PC-3 (cell line): ENCODE data around the gene PDE2A. TPM values are rescaled to one million over a fixed set of nuclear protein-coding genes. Genes with fewer than 3 reads are reported as not detected.

Experiments used
- ATAC-seq: fragments of 200-7000 bp; cut with Tn5 transposase; 2 replicates; pipeline ENCODE4 v1.9.1; 2020; ENCODE audit warnings: mild to moderate bottlenecking, moderate library complexity
- BruUV-seq: library from RNA; stranded (reverse); fragments of 400-500 nt; replicated peaks from 2 replicates; lab custom pipeline; 2021; lab: Mats Ljungman, UMichigan
- CTCF ChIA-PET: fragments of 300-600 bp; sonication (Branson Sonifier 250); formaldehyde crosslinking; loops from one replicate; lab custom pipeline; 2022; ENCODE audit warnings: antibody characterized with exemption; lab: Charles Lee
- POLR2A ChIA-PET: fragments of 300-600 bp; sonication (Branson Sonifier 250); formaldehyde crosslinking; loops from one replicate; lab custom pipeline; 2022; ENCODE audit warnings: antibody characterized with exemption; ENCODE audit not compliant: unreplicated experiment; lab: Charles Lee
- DNase-seq: peaks from one replicate; pipeline ENCODE4 v3.0.0-alpha.2; 2015
- H2AFZ ChIP-seq: fragments of 300-600 bp; sonication (generic); 2 replicates; pipeline ENCODE4 v1.6.0; 2016; ENCODE audit warnings: antibody characterized with exemption, low read length
- H3F3A ChIP-seq: fragments of 300-600 bp; sonication (generic); one replicate; pipeline ENCODE4 v1.6.0; 2017; ENCODE audit warnings: antibody characterized with exemption, low read length, control low read depth, mild to moderate bottlenecking; ENCODE audit not compliant: unreplicated experiment
- H3K27ac ChIP-seq: fragments of 300-600 bp; sonication (generic); 2 replicates; pipeline ENCODE4 v1.5.1; 2016; ENCODE audit warnings: mild to moderate bottlenecking, low read length
- H3K27me3 ChIP-seq: fragments of 300-600 bp; sonication (generic); 2 replicates; pipeline ENCODE4 v1.6.1; 2016; ENCODE audit warnings: low read length, mixed read lengths
- H3K36me3 ChIP-seq: fragments of 300-600 bp; sonication (generic); 2 replicates; pipeline ENCODE4 v1.6.1; 2016; ENCODE audit warnings: low read depth, mixed run types, low read length, mixed read lengths
- H3K4me1 ChIP-seq: fragments of 300-600 bp; sonication (generic); 2 replicates; pipeline ENCODE4 v1.5.1; 2016; ENCODE audit warnings: low read length; ENCODE audit not compliant: insufficient read depth
- H3K4me2 ChIP-seq: fragments of 300-600 bp; sonication (generic); 2 replicates; pipeline ENCODE4 v1.6.0; 2016; ENCODE audit warnings: low read length
- H3K4me3 ChIP-seq: fragments of 300-600 bp; sonication (generic); 2 replicates; pipeline ENCODE4 v1.5.1; 2016; ENCODE audit warnings: mild to moderate bottlenecking, low read length, mixed read lengths
- H3K79me2 ChIP-seq: fragments of 300-600 bp; sonication (generic); 2 replicates; pipeline ENCODE4 v1.6.1; 2017; ENCODE audit warnings: low read length, mixed read lengths
- H3K9ac ChIP-seq: fragments of 300-600 bp; sonication (generic); 2 replicates; pipeline ENCODE4 v1.6.0; 2016; ENCODE audit warnings: mild to moderate bottlenecking, low read length
- H3K9me2 ChIP-seq: fragments of 300-600 bp; sonication (generic); replicated peaks from 2 replicates; pipeline ENCODE4 v1.6.1; 2016; ENCODE audit warnings: mixed run types, low read length, mixed read lengths
- H3K9me3 ChIP-seq: fragments of 300-600 bp; sonication (generic); 2 replicates; pipeline ENCODE4 v1.6.1; 2016; ENCODE audit warnings: low read length, mixed read lengths
- H4K20me1 ChIP-seq: fragments of 300-600 bp; sonication (generic); 2 replicates; pipeline ENCODE4 v1.6.1; 2016; ENCODE audit warnings: low read length, mixed read lengths
- EZH2 ChIP-seq: fragments of 300-600 bp; sonication (generic); IDR thresholded peaks from one replicate; pipeline ENCODE4 v1.6.1; 2017; ENCODE audit warnings: antibody characterized with exemption, mild to moderate bottlenecking, low read length; ENCODE audit not compliant: unreplicated experiment
- EZH2phosphoT487 ChIP-seq: fragments of 300-600 bp; sonication (generic); IDR thresholded peaks from 2 replicates; pipeline ENCODE4 v1.6.1; 2018; ENCODE audit warnings: mild to moderate bottlenecking, antibody characterized with exemption, low read length, borderline replicate concordance
- intact Hi-C: fragments of 100-400 bp; cut with micrococcal nuclease; formaldehyde crosslinking; loops from 2 replicates; pipeline ENCODE4 v1.9.0; 2023
- total RNA-seq: library from RNA; depleted of rRNA; stranded (reverse); fragments of >200 nt; gene quantifications from 2 replicates; pipeline ENCODE4 v1.2.3, GENCODE V29; 2014
- TF ChIP-seq, protein P1 (sequence below): fragments of 300-600 bp; sonication (generic); conservative IDR thresholded peaks from 2 replicates; pipeline ENCODE4 v1.5.1; 2017; ENCODE audit warnings: antibody characterized with exemption, low read depth, mild to moderate bottlenecking, low read length

The PDE2A gene
- total RNA-seq, 1 experiment from 2014 or later = 2.6 TPM

GRCh38 chr11:72701466-72701865 is 27.2 kb upstream of the PDE2A start:
- POLR2A ChIA-PET = no interaction called here
- no TSS peak for BruUV-seq
- Histone ChIP-seq H3K36me3 (peaks cover 28% of the 10 kb centered on the region), H2AFZ (no peak overlapping the region), H4K20me1 (no peaks in the 10 kb centered on the region), H3K4me3 (no peak overlapping the region), H3K27ac (no peak overlapping the region), H3K9me3 (no peaks in the 10 kb centered on the region), H3F3A (no peaks in the 10 kb centered on the region), H3K27me3 (no peaks in the 10 kb centered on the region), H3K79me2 (no peaks in the 10 kb centered on the region), H3K9me2 (no peaks in the 10 kb centered on the region), H3K4me2 (no peak overlapping the region), H3K4me1 (no peaks in the 10 kb centered on the region; the same call in 1 of the 2 replicates), H3K9ac (no peak overlapping the region)
- CTCF ChIA-PET = no interaction called here
- no peak for ATAC-seq
- no peak for TF ChIP-seq EZH2
- no peak for DNase-seq
- intact Hi-C loops = no loop called here

GRCh38 chr11:72700146-72700545 is 25.9 kb upstream of the PDE2A start:
- Histone ChIP-seq H3K4me3 (no peak overlapping the region), H3K9me3 (no peaks in the 10 kb centered on the region), H3K27ac (no peak overlapping the region), H3K4me2 (no peak overlapping the region), H4K20me1 (no peaks in the 10 kb centered on the region), H3K9me2 (no peaks in the 10 kb centered on the region), H3K79me2 (no peaks in the 10 kb centered on the region), H3K9ac (no peak overlapping the region), H3K36me3 (peaks cover 36% of the 10 kb centered on the region), H3F3A (no peaks in the 10 kb centered on the region), H3K4me1 (no peaks in the 10 kb centered on the region; the same call in 1 of the 2 replicates), H3K27me3 (no peaks in the 10 kb centered on the region), H2AFZ (no peak overlapping the region)
- intact Hi-C loops = no loop called here
- ChIA-PET CTCF (interaction anchor here (0.7 kb wide), 1 partner anchor 58 kb away, joined by 3 read pairs; no protein-coding TSS in a partner anchor), POLR2A (interaction anchor here (0.7 kb wide), 1 partner anchor 19 kb away, joined by 4 read pairs; no protein-coding TSS in a partner anchor)
- TF ChIP-seq EZH2phosphoT487 = no peak
- no peak for TF ChIP-seq EZH2
- TF ChIP-seq, protein P1, sequence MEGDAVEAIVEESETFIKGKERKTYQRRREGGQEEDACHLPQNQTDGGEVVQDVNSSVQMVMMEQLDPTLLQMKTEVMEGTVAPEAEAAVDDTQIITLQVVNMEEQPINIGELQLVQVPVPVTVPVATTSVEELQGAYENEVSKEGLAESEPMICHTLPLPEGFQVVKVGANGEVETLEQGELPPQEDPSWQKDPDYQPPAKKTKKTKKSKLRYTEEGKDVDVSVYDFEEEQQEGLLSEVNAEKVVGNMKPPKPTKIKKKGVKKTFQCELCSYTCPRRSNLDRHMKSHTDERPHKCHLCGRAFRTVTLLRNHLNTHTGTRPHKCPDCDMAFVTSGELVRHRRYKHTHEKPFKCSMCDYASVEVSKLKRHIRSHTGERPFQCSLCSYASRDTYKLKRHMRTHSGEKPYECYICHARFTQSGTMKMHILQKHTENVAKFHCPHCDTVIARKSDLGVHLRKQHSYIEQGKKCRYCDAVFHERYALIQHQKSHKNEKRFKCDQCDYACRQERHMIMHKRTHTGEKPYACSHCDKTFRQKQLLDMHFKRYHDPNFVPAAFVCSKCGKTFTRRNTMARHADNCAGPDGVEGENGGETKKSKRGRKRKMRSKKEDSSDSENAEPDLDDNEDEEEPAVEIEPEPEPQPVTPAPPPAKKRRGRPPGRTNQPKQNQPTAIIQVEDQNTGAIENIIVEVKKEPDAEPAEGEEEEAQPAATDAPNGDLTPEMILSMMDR = no peak
- no TSS peak for BruUV-seq
- DNase-seq = peak; percentile 64
- peak; percentile 86 for ATAC-seq

- Histone ChIP-seq H3K9me2 (no peaks in the 10 kb centered on the region), H2AFZ (no peak overlapping the region), H3K9ac (no peak overlapping the region), H3K4me1 (no peaks in the 10 kb centered on the region; the same call in 1 of the 2 replicates), H3K27me3 (no peaks in the 10 kb centered on the region), H3F3A (no peaks in the 10 kb centered on the region), H3K4me3 (no peak overlapping the region), H3K36me3 (peaks cover 44% of the 10 kb centered on the region), H3K27ac (no peak overlapping the region), H3K9me3 (no peaks in the 10 kb centered on the region), H3K4me2 (no peak overlapping the region), H3K79me2 (no peaks in the 10 kb centered on the region), H4K20me1 (no peaks in the 10 kb centered on the region)
- ChIA-PET CTCF (no interaction called here), POLR2A (no interaction called here)
- BruUV-seq = no TSS peak
- intact Hi-C loops = no loop called here
- no peak for ATAC-seq
- no peak for DNase-seq
- TF ChIP-seq, protein P1 = no peak
Observed at GRCh38 chr11:72697814-72698213, 23.6 kb upstream of the PDE2A start.
